ENCODE results near the gene TPD52L2.

TPD52L2 gene

GRCh38 chr20:63940472-63941266 is 75.6 kb downstream of the TPD52L2 start:
- DNase-seq = no peak
- TF ChIP-seq GATA1 (IDR thresholded peaks at IDR 0.05; ENCODE audit: low read depth, low read length) (no peak), POLR2A (IDR thresholded peaks at IDR 0.05; ENCODE audit: low read length) (no peak)

Data from erythroblast (primary cell).